GM12878 (cell line): Measurements from ENCODE around the gene PARVA.

Experiments used
- CHD1 ChIP-seq: IDR thresholded peaks from 2 replicates; pipeline ENCODE4 v1.6.1; 2012; ENCODE audit warnings: low read depth, low read length, improper control_type of control experiment
- EP300 ChIP-seq, 2 experiments: fragments of 150-350 bp in 1 of 2; IDR thresholded peaks; 2 replicates each; pipeline ENCODE4 v1.6.1; 2011 to 2012; ENCODE audit warnings: low read depth in 2 of 2, low read length in 2 of 2, borderline replicate concordance in 1 of 2, improper control_type of control experiment in 1 of 2, inconsistent platforms in 1 of 2; ENCODE audit not compliant: control insufficient read depth in 1 of 2
- IRF4 ChIP-seq: IDR thresholded peaks from 2 replicates; pipeline ENCODE4 v1.6.1; 2011; ENCODE audit warnings: low read depth, low read length
- TAF1 ChIP-seq: IDR thresholded peaks from 2 replicates; pipeline ENCODE4 v1.6.1; 2011; ENCODE audit warnings: mild to moderate bottlenecking, low read depth, low read length, borderline replicate concordance
- TF ChIP-seq, protein P1 (sequence below), 3 experiments: IDR thresholded peaks in 2 of 3; conservative IDR thresholded peaks in 1 of 3; 2 replicates each; pipeline ENCODE4 v1.5.1; 2011; ENCODE audit warnings: low read depth in 3 of 3, low read length in 3 of 3, mild to moderate bottlenecking in 3 of 3, control low read depth in 2 of 3, moderate library complexity in 2 of 3, inconsistent platforms in 1 of 3, mixed read lengths in 1 of 3; ENCODE audit not compliant: control insufficient read depth in 2 of 3, insufficient read depth in 1 of 3; ENCODE audit errors: extremely low read depth in 1 of 3

DNA sequence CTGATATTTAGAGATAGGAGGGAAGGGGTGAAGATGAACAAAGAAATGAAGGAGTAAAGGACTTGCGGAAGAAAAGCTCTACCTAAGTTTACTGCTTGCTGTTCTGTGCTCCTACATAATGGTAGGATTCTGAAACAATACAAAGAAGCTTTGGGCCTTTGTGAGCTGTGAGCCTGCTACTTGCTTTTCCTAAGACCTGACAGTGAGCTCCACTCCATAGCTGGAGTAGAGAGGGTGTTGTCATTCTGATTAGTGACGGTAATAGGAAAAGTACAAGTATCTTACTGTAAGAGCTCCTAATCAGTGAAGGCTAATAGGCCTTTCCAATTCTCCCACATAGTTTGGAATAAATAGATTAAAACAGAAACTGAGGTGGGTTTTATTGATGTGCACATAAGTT lies 75.9 kb downstream of the PARVA start:
- TF ChIP-seq EP300 (IDR thresholded peaks at IDR 0.05; ENCODE audit: borderline replicate concordance in 1 of 2, control insufficient read depth in 1 of 2, low read depth in 2 of 2, low read length in 2 of 2) (no peak), IRF4 (no peak), TAF1 (no peak), CHD1 (no peak)
- TF ChIP-seq, protein P1, sequence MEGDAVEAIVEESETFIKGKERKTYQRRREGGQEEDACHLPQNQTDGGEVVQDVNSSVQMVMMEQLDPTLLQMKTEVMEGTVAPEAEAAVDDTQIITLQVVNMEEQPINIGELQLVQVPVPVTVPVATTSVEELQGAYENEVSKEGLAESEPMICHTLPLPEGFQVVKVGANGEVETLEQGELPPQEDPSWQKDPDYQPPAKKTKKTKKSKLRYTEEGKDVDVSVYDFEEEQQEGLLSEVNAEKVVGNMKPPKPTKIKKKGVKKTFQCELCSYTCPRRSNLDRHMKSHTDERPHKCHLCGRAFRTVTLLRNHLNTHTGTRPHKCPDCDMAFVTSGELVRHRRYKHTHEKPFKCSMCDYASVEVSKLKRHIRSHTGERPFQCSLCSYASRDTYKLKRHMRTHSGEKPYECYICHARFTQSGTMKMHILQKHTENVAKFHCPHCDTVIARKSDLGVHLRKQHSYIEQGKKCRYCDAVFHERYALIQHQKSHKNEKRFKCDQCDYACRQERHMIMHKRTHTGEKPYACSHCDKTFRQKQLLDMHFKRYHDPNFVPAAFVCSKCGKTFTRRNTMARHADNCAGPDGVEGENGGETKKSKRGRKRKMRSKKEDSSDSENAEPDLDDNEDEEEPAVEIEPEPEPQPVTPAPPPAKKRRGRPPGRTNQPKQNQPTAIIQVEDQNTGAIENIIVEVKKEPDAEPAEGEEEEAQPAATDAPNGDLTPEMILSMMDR (IDR thresholded peaks at IDR 0.05 in 2 of 3, conservative IDR thresholded peaks at IDR 0.05 in 1 of 3; ENCODE audit: control insufficient read depth in 2 of 3, extremely low read depth in 1 of 3, insufficient read depth in 1 of 3, low read depth in 3 of 3, low read length in 3 of 3) = no peak
